Upper lobe of right lung (tissue), 1 donor: ENCODE measurements around the gene TEAD4. TPM values are rescaled to one million over a fixed set of nuclear protein-coding genes. Genes with fewer than 3 reads are reported as not detected.
A peak's percentile ranks its signal among the peaks of the same experiment; 100 is the strongest.

Experiments used
- ATAC-seq: fragments of 200-7000 bp; cut with Tn5 transposase; one replicate; pipeline ENCODE4 v1.9.1; 2020; ENCODE audit warnings: mild to moderate bottlenecking, moderate library complexity
- DNase-seq: peaks from one replicate; pipeline ENCODE4 v3.0.0-alpha.2; 2020
- H3K27ac ChIP-seq: fragments of 200-600 bp; one replicate; pipeline ENCODE4 v1.8.0; 2022
- H3K27me3 ChIP-seq: fragments of 200-600 bp; one replicate; pipeline ENCODE4 v1.8.0; 2022; ENCODE audit warnings: mild to moderate bottlenecking
- H3K36me3 ChIP-seq: fragments of 200-600 bp; one replicate; pipeline ENCODE4 v1.8.0; 2022
- H3K4me1 ChIP-seq: fragments of 200-600 bp; one replicate; pipeline ENCODE4 v1.8.0; 2022
- H3K4me3 ChIP-seq: fragments of 200-600 bp; one replicate; pipeline ENCODE4 v1.8.0; 2022; ENCODE audit warnings: mild to moderate bottlenecking
- H3K9me3 ChIP-seq: fragments of 200-600 bp; one replicate; pipeline ENCODE4 v1.8.0; 2022
- intact Hi-C: fragments of 100-400 bp; cut with DNase I; formaldehyde crosslinking; loops from one replicate; pipeline ENCODE4 v1.11.0; 2022
- total RNA-seq: library from RNA; stranded (reverse); fragmentation: NEBNext Ultra II Directional; extraction: Animal tissue kit (Norgen Biotek cat#: 25700); gene quantifications from one replicate; pipeline ENCODE4 v1.2.1, GENCODE V29; 2021
- TF ChIP-seq, protein P1 (sequence below): fragments of 200-600 bp; IDR thresholded peaks from one replicate; pipeline ENCODE4 v1.8.0; 2022; ENCODE audit warnings: antibody characterized with exemption
- donor health status: DM: no; HTN: yes; CAD: no; lungs with severe emphysema.

TEAD4 gene
- total RNA-seq, 1 donor from 2014 or later = 42.5 TPM

DNA sequence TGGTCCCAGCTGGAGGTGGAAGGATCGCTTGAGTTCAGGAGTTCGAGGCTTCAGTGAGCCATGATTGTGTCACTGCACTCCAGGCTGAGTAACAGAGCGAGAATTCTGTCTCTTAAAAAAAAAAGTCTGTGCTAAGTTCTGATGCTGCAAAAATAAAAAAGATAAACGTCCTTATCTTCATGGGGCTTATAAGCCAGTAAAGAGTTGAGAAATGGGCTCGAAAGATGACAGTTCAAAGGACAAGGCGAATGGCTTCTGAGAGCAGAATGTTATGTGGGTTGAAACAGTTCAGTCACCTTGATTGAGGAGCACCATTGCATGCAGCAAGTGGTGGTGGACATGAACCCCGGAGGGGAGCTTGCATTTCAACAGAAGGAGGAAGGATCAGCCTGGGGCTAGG is 122.7 kb downstream of the TEAD4 start:
- Histone ChIP-seq H3K36me3 (no peaks in the 10 kb centered on the region), H3K9me3 (no peaks in the 10 kb centered on the region), H3K27me3 (no peaks in the 10 kb centered on the region), H3K4me1 (peaks cover 39% of the 10 kb centered on the region), H3K4me3 (no peak overlapping the region), H3K27ac (no peak overlapping the region)
- DNase-seq = no peak
- TF ChIP-seq, protein P1, sequence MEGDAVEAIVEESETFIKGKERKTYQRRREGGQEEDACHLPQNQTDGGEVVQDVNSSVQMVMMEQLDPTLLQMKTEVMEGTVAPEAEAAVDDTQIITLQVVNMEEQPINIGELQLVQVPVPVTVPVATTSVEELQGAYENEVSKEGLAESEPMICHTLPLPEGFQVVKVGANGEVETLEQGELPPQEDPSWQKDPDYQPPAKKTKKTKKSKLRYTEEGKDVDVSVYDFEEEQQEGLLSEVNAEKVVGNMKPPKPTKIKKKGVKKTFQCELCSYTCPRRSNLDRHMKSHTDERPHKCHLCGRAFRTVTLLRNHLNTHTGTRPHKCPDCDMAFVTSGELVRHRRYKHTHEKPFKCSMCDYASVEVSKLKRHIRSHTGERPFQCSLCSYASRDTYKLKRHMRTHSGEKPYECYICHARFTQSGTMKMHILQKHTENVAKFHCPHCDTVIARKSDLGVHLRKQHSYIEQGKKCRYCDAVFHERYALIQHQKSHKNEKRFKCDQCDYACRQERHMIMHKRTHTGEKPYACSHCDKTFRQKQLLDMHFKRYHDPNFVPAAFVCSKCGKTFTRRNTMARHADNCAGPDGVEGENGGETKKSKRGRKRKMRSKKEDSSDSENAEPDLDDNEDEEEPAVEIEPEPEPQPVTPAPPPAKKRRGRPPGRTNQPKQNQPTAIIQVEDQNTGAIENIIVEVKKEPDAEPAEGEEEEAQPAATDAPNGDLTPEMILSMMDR = no peak
- ATAC-seq = no peak
- intact Hi-C loops = no loop called here

GRCh38 chr12:3083241-3083920 is 124.2 kb downstream of the TEAD4 start:
- Histone ChIP-seq H3K36me3 (no peaks in the 10 kb centered on the region), H3K27me3 (no peaks in the 10 kb centered on the region), H3K9me3 (no peaks in the 10 kb centered on the region), H3K27ac (peak overlapping the region; percentile 42), H3K4me1 (peaks cover 39% of the 10 kb centered on the region), H3K4me3 (no peak overlapping the region)
- TF ChIP-seq, protein P1 = no peak
- intact Hi-C loops = no loop called here
- ATAC-seq (no peak), DNase-seq (no peak)

DNA sequence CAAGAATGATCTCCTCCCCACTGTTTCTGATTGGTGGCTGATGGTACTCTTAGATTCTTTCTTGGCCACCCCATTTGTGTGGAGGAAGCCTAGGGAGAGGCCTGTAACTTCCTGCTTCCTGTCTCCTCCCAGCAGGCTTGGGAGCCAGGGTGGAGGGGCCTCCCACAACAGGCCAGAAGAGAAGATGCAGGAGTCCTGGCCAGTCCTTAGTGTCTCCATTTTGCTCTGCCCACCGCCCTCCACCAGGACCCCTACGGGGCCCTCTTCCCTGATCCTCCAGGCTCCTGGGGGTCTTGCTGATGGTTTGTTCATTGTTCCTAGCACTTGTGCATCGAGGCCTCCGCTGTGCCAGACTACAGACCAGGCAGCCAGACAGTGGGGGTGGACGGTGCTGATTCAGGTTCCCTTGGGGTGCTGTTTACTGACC is 124.7 kb downstream of the TEAD4 start:
- intact Hi-C loops = no loop called here
- ATAC-seq (peak; percentile 63), DNase-seq (no peak)
- peaks cover 38% of the 10 kb centered on the region for H3K4me1 ChIP-seq
- H3K4me3 ChIP-seq = no peak overlapping the region
- TF ChIP-seq, protein P1 = no peak
- H3K27ac ChIP-seq = peak overlapping the region; percentile 42
- no peaks in the 10 kb centered on the region for H3K27me3 ChIP-seq
- no peaks in the 10 kb centered on the region for H3K36me3 ChIP-seq
- H3K9me3 ChIP-seq = no peaks in the 10 kb centered on the region

DNA sequence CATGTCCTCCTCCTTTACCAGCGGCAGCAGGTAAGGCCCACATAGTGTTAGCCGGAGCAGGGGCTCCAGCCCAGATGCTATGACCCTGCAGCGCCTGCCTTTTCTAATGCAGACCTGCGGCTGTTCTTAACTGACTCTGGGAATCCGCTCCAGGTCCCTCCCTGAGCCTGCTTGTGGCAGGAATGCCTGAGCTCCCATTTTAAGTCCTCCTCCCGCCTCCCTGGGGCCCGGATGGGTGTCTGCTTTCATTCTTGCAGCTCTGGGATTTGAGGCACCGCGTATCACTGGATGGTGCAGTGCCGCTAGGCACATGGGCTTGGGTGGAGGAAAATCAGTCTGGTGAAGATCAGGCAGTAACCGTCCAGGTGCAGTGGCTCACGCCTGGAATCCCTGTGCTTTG is 125.5 kb downstream of the TEAD4 start:
- Histone ChIP-seq H3K27ac (peak overlapping the region; percentile 36), H3K36me3 (no peaks in the 10 kb centered on the region), H3K9me3 (no peaks in the 10 kb centered on the region), H3K4me3 (no peak overlapping the region), H3K27me3 (no peaks in the 10 kb centered on the region), H3K4me1 (peaks cover 34% of the 10 kb centered on the region)
- TF ChIP-seq, protein P1 = no peak
- DNase-seq = no peak
- intact Hi-C loops = no loop called here
- ATAC-seq = no peak

GRCh38 chr12:3085341-3086139 is 126.3 kb downstream of the TEAD4 start:
- no peak for ATAC-seq
- H3K4me3 ChIP-seq = no peak overlapping the region
- no peaks in the 10 kb centered on the region for H3K27me3 ChIP-seq
- H3K36me3 ChIP-seq = no peaks in the 10 kb centered on the region
- H3K9me3 ChIP-seq = no peaks in the 10 kb centered on the region
- TF ChIP-seq, protein P1 = no peak
- peak overlapping the region; percentile 36 for H3K27ac ChIP-seq
- intact Hi-C loops = no loop called here
- peaks cover 29% of the 10 kb centered on the region for H3K4me1 ChIP-seq
- no peak for DNase-seq
